HCT116 (cell line): ENCODE data around the gene OR2A2.

Experiments
- ATF3 ChIP-seq: IDR thresholded peaks from 2 replicates; pipeline ENCODE4 v1.6.1; 2012
- CBX3 ChIP-seq: IDR thresholded peaks from 2 replicates; pipeline ENCODE4 v1.6.1; 2012; ENCODE audit warnings: low read depth
- EZH2 ChIP-seq: fragments of 200-600 bp; sonication (generic); IDR thresholded peaks from 2 replicates; pipeline ENCODE4 v1.6.1; 2017; ENCODE audit warnings: antibody characterized with exemption, mixed run types
- MAX ChIP-seq: IDR thresholded peaks from 2 replicates; pipeline ENCODE4 v1.6.1; 2012
- POLR2A ChIP-seq: IDR thresholded peaks from 2 replicates; pipeline ENCODE4 v1.7.0; 2011; ENCODE audit warnings: borderline replicate concordance; ENCODE audit not compliant: insufficient read depth, insufficient read length; ENCODE audit errors: extremely low read depth
- POLR2AphosphoS5 ChIP-seq: IDR thresholded peaks from 2 replicates; pipeline ENCODE4 v1.6.1; 2011; ENCODE audit warnings: mild to moderate bottlenecking, low read depth, low read length, moderate library complexity
- SIN3A ChIP-seq: IDR thresholded peaks from 2 replicates; pipeline ENCODE4 v1.6.1; 2012; ENCODE audit warnings: low read depth
- ZFX ChIP-seq: fragments of 450-650 bp; IDR thresholded peaks from 2 replicates; pipeline ENCODE4 v1.6.1; 2017
- ZNF274 ChIP-seq: fragments of 200-500 bp; sonication (Bioruptor generic); IDR thresholded peaks from 2 replicates; pipeline ENCODE4 v1.6.1; 2014; ENCODE audit warnings: mild to moderate bottlenecking, low read depth, low read length, inconsistent platforms
- TF ChIP-seq, protein P1 (sequence below), 3 experiments: fragments of 200-600 bp in 1 of 3; sonication (generic) in 1 of 3; IDR thresholded peaks in 2 of 3; conservative IDR thresholded peaks in 1 of 3; 2 replicates each; pipeline ENCODE4 v1.5.1; 2012 to 2017; ENCODE audit warnings: low read depth in 2 of 3, low read length in 2 of 3, antibody characterized with exemption in 1 of 3, borderline replicate concordance in 1 of 3, control low read depth in 1 of 3, mild to moderate bottlenecking in 1 of 3, mixed read lengths in 1 of 3, mixed run types in 1 of 3, moderate library complexity in 1 of 3; ENCODE audit not compliant: insufficient read depth in 1 of 3
- TF ChIP-seq, protein P2 (sequence below): IDR thresholded peaks from 2 replicates; pipeline ENCODE4 v1.6.1; 2012; ENCODE audit warnings: low read depth
- TF ChIP-seq, protein P3 (sequence below): IDR thresholded peaks from 2 replicates; pipeline ENCODE4 v1.6.1; 2011; ENCODE audit warnings: mild to moderate bottlenecking, low read length, moderate library complexity; ENCODE audit not compliant: insufficient replicate concordance; ENCODE audit errors: extremely low read depth

GRCh38 chr7:144098776-144099175 lies 10.6 kb upstream of the OR2A2 start:
- TF ChIP-seq, protein P1, sequence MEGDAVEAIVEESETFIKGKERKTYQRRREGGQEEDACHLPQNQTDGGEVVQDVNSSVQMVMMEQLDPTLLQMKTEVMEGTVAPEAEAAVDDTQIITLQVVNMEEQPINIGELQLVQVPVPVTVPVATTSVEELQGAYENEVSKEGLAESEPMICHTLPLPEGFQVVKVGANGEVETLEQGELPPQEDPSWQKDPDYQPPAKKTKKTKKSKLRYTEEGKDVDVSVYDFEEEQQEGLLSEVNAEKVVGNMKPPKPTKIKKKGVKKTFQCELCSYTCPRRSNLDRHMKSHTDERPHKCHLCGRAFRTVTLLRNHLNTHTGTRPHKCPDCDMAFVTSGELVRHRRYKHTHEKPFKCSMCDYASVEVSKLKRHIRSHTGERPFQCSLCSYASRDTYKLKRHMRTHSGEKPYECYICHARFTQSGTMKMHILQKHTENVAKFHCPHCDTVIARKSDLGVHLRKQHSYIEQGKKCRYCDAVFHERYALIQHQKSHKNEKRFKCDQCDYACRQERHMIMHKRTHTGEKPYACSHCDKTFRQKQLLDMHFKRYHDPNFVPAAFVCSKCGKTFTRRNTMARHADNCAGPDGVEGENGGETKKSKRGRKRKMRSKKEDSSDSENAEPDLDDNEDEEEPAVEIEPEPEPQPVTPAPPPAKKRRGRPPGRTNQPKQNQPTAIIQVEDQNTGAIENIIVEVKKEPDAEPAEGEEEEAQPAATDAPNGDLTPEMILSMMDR (IDR thresholded peaks at IDR 0.05 in 2 of 3, conservative IDR thresholded peaks at IDR 0.05 in 1 of 3; ENCODE audit: borderline replicate concordance in 1 of 3, insufficient read depth in 1 of 3, low read depth in 2 of 3, low read length in 2 of 3) = no peak
- no peak for TF ChIP-seq POLR2A
- TF ChIP-seq POLR2AphosphoS5 = no peak
- TF ChIP-seq, protein P2, sequence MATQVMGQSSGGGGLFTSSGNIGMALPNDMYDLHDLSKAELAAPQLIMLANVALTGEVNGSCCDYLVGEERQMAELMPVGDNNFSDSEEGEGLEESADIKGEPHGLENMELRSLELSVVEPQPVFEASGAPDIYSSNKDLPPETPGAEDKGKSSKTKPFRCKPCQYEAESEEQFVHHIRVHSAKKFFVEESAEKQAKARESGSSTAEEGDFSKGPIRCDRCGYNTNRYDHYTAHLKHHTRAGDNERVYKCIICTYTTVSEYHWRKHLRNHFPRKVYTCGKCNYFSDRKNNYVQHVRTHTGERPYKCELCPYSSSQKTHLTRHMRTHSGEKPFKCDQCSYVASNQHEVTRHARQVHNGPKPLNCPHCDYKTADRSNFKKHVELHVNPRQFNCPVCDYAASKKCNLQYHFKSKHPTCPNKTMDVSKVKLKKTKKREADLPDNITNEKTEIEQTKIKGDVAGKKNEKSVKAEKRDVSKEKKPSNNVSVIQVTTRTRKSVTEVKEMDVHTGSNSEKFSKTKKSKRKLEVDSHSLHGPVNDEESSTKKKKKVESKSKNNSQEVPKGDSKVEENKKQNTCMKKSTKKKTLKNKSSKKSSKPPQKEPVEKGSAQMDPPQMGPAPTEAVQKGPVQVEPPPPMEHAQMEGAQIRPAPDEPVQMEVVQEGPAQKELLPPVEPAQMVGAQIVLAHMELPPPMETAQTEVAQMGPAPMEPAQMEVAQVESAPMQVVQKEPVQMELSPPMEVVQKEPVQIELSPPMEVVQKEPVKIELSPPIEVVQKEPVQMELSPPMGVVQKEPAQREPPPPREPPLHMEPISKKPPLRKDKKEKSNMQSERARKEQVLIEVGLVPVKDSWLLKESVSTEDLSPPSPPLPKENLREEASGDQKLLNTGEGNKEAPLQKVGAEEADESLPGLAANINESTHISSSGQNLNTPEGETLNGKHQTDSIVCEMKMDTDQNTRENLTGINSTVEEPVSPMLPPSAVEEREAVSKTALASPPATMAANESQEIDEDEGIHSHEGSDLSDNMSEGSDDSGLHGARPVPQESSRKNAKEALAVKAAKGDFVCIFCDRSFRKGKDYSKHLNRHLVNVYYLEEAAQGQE = no peak
- no peak for TF ChIP-seq ATF3
- TF ChIP-seq, protein P3, sequence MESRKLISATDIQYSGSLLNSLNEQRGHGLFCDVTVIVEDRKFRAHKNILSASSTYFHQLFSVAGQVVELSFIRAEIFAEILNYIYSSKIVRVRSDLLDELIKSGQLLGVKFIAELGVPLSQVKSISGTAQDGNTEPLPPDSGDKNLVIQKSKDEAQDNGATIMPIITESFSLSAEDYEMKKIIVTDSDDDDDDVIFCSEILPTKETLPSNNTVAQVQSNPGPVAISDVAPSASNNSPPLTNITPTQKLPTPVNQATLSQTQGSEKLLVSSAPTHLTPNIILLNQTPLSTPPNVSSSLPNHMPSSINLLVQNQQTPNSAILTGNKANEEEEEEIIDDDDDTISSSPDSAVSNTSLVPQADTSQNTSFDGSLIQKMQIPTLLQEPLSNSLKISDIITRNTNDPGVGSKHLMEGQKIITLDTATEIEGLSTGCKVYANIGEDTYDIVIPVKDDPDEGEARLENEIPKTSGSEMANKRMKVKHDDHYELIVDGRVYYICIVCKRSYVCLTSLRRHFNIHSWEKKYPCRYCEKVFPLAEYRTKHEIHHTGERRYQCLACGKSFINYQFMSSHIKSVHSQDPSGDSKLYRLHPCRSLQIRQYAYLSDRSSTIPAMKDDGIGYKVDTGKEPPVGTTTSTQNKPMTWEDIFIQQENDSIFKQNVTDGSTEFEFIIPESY = no peak
- TF ChIP-seq CBX3 = no peak
- no peak for TF ChIP-seq ZFX
- TF ChIP-seq MAX = no peak
- TF ChIP-seq EZH2 = no peak
- no peak for TF ChIP-seq ZNF274
- TF ChIP-seq SIN3A = no peak
